ENCODE data around the gene MOGAT1. TPM values are rescaled to one million over a fixed set of nuclear protein-coding genes. Genes with fewer than 3 reads are reported as not detected.

Gene MOGAT1
- total and polyA plus RNA-seq, 2 of the 13 experiments (the other 11 are each of a cell fraction or from before 2014, with no cell fraction given) = 0.98 to 4.3 TPM

- peak; percentile 64; the same call in 1 of the 2 replicates for TF ChIP-seq ZNF362 (CRISPR knock-in tag; IDR thresholded peaks at IDR 0.05; ENCODE audit: borderline replicate concordance)
- peak; percentile 76 for TF ChIP-seq BHLHE40 (IDR thresholded peaks at IDR 0.05; ENCODE audit: low read length)
- no peak for TF ChIP-seq ZNF383 (CRISPR knock-in tag; IDR thresholded peaks at IDR 0.05; ENCODE audit: borderline replicate concordance)
- no peak for TF ChIP-seq ZBTB1 (CRISPR knock-in tag; IDR thresholded peaks at IDR 0.05; ENCODE audit: borderline replicate concordance)
- no peak for TF ChIP-seq KDM1A (CRISPR knock-in tag; IDR thresholded peaks at IDR 0.05)
- peak; percentile 86 for TF ChIP-seq FOXO1 (CRISPR knock-in tag; IDR thresholded peaks at IDR 0.05)
- TF ChIP-seq CREBL2 (CRISPR knock-in tag; IDR thresholded peaks at IDR 0.05; ENCODE audit: borderline replicate concordance) = no peak; the same call in 1 of the 2 replicates
- TF ChIP-seq ZBTB4 (CRISPR knock-in tag; IDR thresholded peaks at IDR 0.05; ENCODE audit: borderline replicate concordance) = peak; percentile 87; the same call in 1 of the 2 replicates
- no peak for TF ChIP-seq E2F5 (CRISPR knock-in tag; conservative IDR thresholded peaks at IDR 0.05)
- TF ChIP-seq, protein P1, sequence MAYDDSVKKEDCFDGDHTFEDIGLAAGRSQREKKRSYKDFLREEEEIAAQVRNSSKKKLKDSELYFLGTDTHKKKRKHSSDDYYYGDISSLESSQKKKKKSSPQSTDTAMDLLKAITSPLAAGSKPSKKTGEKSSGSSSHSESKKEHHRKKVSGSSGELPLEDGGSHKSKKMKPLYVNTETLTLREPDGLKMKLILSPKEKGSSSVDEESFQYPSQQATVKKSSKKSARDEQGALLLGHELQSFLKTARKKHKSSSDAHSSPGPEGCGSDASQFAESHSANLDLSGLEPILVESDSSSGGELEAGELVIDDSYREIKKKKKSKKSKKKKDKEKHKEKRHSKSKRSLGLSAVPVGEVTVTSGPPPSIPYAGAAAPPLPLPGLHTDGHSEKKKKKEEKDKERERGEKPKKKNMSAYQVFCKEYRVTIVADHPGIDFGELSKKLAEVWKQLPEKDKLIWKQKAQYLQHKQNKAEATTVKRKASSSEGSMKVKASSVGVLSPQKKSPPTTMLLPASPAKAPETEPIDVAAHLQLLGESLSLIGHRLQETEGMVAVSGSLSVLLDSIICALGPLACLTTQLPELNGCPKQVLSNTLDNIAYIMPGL (CRISPR knock-in tag; IDR thresholded peaks at IDR 0.05; ENCODE audit: borderline replicate concordance in 1 of 2, low read depth in 1 of 2) = peak in 1 of 2 experiments; percentile 74; a peak in 2 of 4 replicates
- TF ChIP-seq, protein P2, sequence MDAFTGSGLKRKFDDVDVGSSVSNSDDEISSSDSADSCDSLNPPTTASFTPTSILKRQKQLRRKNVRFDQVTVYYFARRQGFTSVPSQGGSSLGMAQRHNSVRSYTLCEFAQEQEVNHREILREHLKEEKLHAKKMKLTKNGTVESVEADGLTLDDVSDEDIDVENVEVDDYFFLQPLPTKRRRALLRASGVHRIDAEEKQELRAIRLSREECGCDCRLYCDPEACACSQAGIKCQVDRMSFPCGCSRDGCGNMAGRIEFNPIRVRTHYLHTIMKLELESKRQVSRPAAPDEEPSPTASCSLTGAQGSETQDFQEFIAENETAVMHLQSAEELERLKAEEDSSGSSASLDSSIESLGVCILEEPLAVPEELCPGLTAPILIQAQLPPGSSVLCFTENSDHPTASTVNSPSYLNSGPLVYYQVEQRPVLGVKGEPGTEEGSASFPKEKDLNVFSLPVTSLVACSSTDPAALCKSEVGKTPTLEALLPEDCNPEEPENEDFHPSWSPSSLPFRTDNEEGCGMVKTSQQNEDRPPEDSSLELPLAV (CRISPR knock-in tag; conservative IDR thresholded peaks at IDR 0.05; ENCODE audit: low read depth) = no peak
- no peak; the same call in 1 of the 2 replicates for TF ChIP-seq TOPORS (CRISPR knock-in tag; IDR thresholded peaks at IDR 0.05)
- peak; percentile 93; the same call in 1 of the 2 replicates for TF ChIP-seq SSRP1 (CRISPR knock-in tag; IDR thresholded peaks at IDR 0.05)
- TF ChIP-seq MIXL1 (CRISPR knock-in tag; IDR thresholded peaks at IDR 0.05) = peak; percentile 93
- peak; percentile 97; the same call in 1 of the 2 replicates for TF ChIP-seq ZFP90 (CRISPR knock-in tag; IDR thresholded peaks at IDR 0.05; ENCODE audit: borderline replicate concordance)
- 0 out of 2 replicates have a peak, but pooled peaks have one; percentile 48 for TF ChIP-seq TIGD3 (CRISPR knock-in tag; IDR thresholded peaks at IDR 0.05; ENCODE audit: borderline replicate concordance)
Measured at GRCh38 chr2:222709191-222709891, 37.9 kb downstream of the MOGAT1 start (continued).

Measured in HepG2 (cell line).